Choroid plexus epithelial cell (primary cell): ENCODE data around the gene IFIT3.

Experiments used
- DNase-seq: peaks from one replicate; pipeline ENCODE4 v3.0.0-alpha.2; 2010; ENCODE audit warnings: low read depth
- H3K4me3 ChIP-seq: 2 replicates; pipeline ENCODE4 v1.5.1; 2011; ENCODE audit warnings: low read depth, mild to moderate bottlenecking, control low read depth, low read length, moderate library complexity
- TF ChIP-seq, protein P1 (sequence below): conservative IDR thresholded peaks from 2 replicates; pipeline ENCODE4 v1.5.1; 2011; ENCODE audit warnings: low read depth, mild to moderate bottlenecking, control low read depth, inconsistent platforms, low read length, moderate library complexity

The IFIT3 gene

DNA sequence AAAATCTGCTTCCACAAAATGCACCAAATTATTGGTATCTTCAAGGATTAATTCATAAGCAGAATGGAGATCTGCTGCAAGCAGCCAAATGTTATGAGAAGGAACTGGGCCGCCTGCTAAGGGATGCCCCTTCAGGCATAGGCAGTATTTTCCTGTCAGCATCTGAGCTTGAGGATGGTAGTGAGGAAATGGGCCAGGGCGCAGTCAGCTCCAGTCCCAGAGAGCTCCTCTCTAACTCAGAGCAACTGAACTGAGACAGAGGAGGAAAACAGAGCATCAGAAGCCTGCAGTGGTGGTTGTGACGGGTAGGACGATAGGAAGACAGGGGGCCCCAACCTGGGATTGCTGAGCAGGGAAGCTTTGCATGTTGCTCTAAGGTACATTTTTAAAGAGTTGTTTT is 12.1 kb downstream of the IFIT3 start:
- TF ChIP-seq, protein P1, sequence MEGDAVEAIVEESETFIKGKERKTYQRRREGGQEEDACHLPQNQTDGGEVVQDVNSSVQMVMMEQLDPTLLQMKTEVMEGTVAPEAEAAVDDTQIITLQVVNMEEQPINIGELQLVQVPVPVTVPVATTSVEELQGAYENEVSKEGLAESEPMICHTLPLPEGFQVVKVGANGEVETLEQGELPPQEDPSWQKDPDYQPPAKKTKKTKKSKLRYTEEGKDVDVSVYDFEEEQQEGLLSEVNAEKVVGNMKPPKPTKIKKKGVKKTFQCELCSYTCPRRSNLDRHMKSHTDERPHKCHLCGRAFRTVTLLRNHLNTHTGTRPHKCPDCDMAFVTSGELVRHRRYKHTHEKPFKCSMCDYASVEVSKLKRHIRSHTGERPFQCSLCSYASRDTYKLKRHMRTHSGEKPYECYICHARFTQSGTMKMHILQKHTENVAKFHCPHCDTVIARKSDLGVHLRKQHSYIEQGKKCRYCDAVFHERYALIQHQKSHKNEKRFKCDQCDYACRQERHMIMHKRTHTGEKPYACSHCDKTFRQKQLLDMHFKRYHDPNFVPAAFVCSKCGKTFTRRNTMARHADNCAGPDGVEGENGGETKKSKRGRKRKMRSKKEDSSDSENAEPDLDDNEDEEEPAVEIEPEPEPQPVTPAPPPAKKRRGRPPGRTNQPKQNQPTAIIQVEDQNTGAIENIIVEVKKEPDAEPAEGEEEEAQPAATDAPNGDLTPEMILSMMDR = no peak
- no peak overlapping the region for H3K4me3 ChIP-seq
- no peak for DNase-seq

DNA sequence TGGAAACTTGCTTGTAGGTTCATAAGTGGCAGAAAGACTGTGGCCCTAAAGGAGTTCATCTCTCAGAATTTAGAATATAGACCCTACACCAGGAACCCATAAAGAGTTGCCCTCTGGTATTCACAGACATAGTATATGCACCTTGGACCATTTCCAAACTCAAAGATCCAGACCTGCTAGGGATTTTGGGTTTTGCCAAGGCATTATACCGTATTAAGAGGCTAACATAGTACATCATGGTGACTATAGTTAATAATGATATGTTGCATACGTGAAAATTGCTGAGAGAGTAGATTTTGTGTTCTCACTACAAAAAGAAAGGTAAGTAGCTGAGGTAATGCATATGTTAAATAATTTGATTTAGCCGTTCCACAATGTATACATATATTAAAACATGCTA is 13.9 kb downstream of the IFIT3 start:
- H3K4me3 ChIP-seq = peak overlapping the region; percentile 11
- DNase-seq = no peak
- TF ChIP-seq, protein P1 = no peak

DNA sequence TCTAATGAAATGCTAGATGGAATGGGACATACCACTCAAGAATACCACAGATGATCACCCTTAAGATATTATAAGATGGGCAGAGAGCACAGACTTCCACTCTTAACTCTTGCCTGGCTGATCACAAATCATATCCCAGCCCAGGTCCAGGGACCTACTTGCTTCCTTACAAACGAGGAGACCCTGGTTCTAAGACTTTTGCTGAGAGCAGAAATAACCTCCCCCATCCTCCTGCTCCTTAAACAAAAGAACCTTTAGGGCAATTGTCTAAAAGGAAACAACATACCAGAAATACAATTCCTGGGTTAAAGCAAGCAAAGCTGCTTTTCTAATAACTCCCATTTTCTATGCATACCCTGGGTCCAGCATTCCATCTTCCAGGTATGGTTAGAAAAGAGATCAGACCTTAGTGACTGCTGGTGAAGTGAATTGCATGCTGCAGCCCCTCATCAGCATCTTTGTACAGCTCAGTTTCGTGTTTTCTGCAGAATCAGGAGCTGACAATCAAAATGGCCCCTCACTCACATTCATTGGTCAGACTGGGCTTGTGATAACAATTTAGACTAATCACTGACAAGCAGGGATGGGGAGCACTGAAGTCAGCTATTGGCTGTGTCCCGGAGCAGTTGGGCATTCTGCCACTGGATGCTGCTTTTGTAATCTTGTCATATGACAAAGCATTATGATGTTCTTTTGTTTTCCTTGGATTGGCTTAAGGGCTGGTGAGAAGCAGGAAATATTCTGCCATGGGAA is 14.6 kb downstream of the IFIT3 start:
- TF ChIP-seq, protein P1 = no peak
- peak; percentile 98 for DNase-seq

DNA sequence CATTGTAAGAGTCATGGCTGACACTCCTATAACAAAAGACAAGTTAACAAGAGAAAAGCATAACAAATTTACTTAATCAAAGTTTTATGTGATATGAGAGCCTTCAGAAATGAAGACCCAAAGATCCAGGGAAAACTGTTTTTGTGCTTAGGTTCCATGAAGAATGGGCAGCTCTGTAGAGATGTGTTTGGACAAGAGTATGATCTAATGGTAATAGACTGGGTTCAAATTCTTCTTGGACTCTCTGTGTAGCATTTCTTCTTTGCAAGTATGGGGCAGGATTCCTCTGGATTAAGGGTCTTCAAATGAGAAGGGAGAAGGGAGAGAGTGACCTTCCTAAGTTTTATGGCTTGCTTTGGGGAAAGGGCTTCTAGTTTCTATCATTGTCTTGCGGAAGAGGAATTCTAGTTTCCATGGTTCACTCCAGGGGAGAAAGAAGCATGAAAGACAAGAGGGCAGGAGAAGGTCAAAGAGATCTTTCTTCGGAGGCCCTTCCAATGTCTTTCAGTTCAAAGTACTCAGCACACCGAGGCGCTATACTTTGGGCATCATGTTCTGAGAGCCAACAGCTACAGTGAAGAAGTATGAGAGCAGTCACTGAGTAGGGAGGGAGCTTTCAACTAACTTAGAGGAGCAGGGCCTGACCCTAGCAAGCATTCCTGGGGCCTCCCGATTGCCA is 15.4 kb downstream of the IFIT3 start:
- H3K4me3 ChIP-seq = no peak overlapping the region
- TF ChIP-seq, protein P1 = no peak
- DNase-seq = no peak

More for the DNA sequence above, 14.6 kb downstream of the IFIT3 start:
- H3K4me3 ChIP-seq = peak overlapping the region; percentile 42

DNA sequence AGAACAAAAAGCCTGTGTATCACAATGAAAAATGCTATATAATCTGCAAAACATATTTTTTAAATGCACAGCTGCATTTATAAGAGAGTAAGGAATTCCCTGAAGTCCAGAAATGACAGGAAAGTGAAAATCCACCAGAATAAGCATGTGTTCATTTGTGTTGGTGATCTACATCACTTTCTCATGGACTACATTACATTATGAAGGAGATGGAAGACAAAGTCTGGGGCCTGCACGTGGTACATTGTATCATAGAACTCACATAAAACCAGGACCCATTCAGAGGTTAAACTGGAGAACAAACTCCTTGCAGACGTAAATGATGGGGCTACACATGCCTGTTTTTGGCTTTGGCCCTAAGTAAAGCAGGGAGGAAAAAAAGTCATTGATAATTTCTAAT is 16.4 kb downstream of the IFIT3 start:
- no peak for DNase-seq
- no peak overlapping the region for H3K4me3 ChIP-seq
- TF ChIP-seq, protein P1 = no peak

DNA sequence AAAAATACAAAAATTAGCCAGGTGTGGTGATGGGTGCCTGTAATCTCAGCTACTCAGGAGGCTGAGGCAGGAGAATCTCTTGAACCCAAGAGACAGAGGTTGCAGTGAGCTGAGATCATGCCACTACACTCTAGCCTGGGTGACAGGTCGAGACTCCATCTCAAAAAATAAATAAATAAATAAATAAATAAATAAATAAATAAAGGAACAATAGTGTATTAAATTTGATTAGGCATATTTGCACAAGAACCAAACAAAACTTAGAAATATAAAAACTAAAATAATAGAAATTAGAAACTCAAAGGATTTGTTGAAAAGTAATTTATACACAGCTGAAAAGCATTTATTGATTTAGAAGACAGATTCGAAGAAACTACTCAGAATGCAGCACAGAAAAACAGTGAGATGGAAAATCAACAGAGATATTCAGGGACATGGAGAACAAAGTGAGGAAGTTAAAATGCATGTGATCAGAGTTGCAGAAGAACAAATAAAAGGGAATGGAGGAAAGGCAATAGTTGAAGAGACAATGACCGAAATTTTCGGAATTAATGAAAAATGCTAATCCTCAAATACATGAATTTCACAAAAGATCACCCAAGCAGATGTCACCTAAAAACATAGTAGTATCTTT is 17.7 kb downstream of the IFIT3 start:
- no peak for DNase-seq
- TF ChIP-seq, protein P1 = no peak
- H3K4me3 ChIP-seq = no peak overlapping the region
